K562 (cell line): Measurements from ENCODE around the gene ARSA. TPM values are rescaled to one million over a fixed set of nuclear protein-coding genes. Genes with fewer than 3 reads are reported as not detected.
A peak's percentile ranks its signal among the peaks of the same experiment; 100 is the strongest.

ENCODE experiments used
- ATAC-seq: fragments of 200-7000 bp; cut with Tn5 transposase; 3 replicates; pipeline ENCODE4 v1.9.1; 2020; ENCODE audit warnings: moderate library complexity
- BruUV-seq: library from RNA; stranded (reverse); fragments of 400-500 nt; replicated peaks from 2 replicates; lab custom pipeline; 2021; lab: Mats Ljungman, UMichigan
- CTCF ChIA-PET: fragments of 300-600 bp; formaldehyde crosslinking; extraction: SDS; loops from one replicate; lab custom pipeline; 2021; ENCODE audit warnings: low intra/inter-chr PET ratio; lab: Yijun Ruan, JAX
- POLR2A ChIA-PET: fragments of 300-600, 350-650 bp; sonication (Branson Sonifier 250); formaldehyde crosslinking; extraction: SDS; loops from one replicate; lab custom pipeline; 2021; ENCODE audit warnings: antibody characterized with exemption, inconsistent platforms; lab: Yijun Ruan, JAX
- DNase-seq, 4 experiments: peaks; one replicate each; pipeline versions ENCODE4 v3.0.0 to v3.0.0-alpha.2; 2011 to 2018; ENCODE audit warnings: low spot score in 3 of 4, mixed read lengths in 3 of 4; ENCODE audit errors: extremely low read depth in 1 of 4
- FAIRE-seq: peaks from 2 replicates; lab custom pipeline; 2011; peaks lifted over from hg19 to GRCh38; lab: Jason Lieb, UNC
- H2AFZ ChIP-seq: 2 replicates; pipeline ENCODE4 v1.6.0; 2011; ENCODE audit warnings: low read depth, low read length, control low read depth, inconsistent platforms
- H3K27ac ChIP-seq: fragments of 200-600 bp; 3 replicates; pipeline ENCODE4 v1.8.0; 2011; ENCODE audit warnings: low read depth, mild to moderate bottlenecking, control low read depth, inconsistent platforms, low read length, moderate library complexity, mixed read lengths; ENCODE audit errors: extremely low read depth
- H3K27me3 ChIP-seq, 2 experiments: fragments of 300-600 bp in 1 of 2; 2 replicates in 1 of 2; 3 replicates in 1 of 2; pipeline versions ENCODE4 v1.6.0 to v1.8.0; 2011; ENCODE audit warnings: inconsistent platforms in 2 of 2, low read length in 2 of 2, mild to moderate bottlenecking in 1 of 2, mixed read lengths in 1 of 2, moderate library complexity in 1 of 2; ENCODE audit not compliant: control insufficient read depth in 2 of 2, insufficient read depth in 2 of 2
- H3K36me3 ChIP-seq: fragments of 300-600 bp; 3 replicates; pipeline ENCODE4 v1.8.0; 2011; ENCODE audit warnings: mild to moderate bottlenecking, low read length, inconsistent platforms; ENCODE audit not compliant: control insufficient read depth, insufficient read depth
- H3K4me1 ChIP-seq, 2 experiments: fragments of 200-600 bp in 1 of 2; replicated peaks in 1 of 2; 2 replicates in 1 of 2; 3 replicates in 1 of 2; pipeline versions ENCODE4 v1.5.1 to v1.8.0; 2011; ENCODE audit warnings: inconsistent platforms in 2 of 2, low read length in 2 of 2, mild to moderate bottlenecking in 1 of 2, mixed read lengths in 1 of 2, moderate library complexity in 1 of 2; ENCODE audit not compliant: control insufficient read depth in 2 of 2, insufficient read depth in 2 of 2
- H3K4me2 ChIP-seq: 2 replicates; pipeline ENCODE4 v1.6.1; 2011; ENCODE audit warnings: low read length, control low read depth, inconsistent platforms, mixed read lengths; ENCODE audit not compliant: insufficient read depth
- H3K4me3 ChIP-seq: fragments of 200-600 bp; sonication (generic), shearing (Covaris generic); 2 replicates; pipeline ENCODE4 v1.5.1; 2016; ENCODE audit warnings: control low read depth, inconsistent platforms
- H3K79me2 ChIP-seq: fragments of 200-600 bp; 3 replicates; pipeline ENCODE4 v1.8.0; 2011; ENCODE audit warnings: low read length, inconsistent platforms; ENCODE audit not compliant: control insufficient read depth, insufficient read depth
- H3K9ac ChIP-seq, 2 experiments: 2 replicates each; pipeline versions ENCODE4 v1.6.0 to v1.6.1; 2011; ENCODE audit warnings: low read depth in 2 of 2, low read length in 2 of 2, control low read depth in 1 of 2, inconsistent platforms in 1 of 2, mild to moderate bottlenecking in 1 of 2, mixed read lengths in 1 of 2; ENCODE audit not compliant: insufficient read depth in 1 of 2
- H3K9me1 ChIP-seq: one replicate; pipeline ENCODE4 v1.6.0; 2011; ENCODE audit warnings: inconsistent platforms, mild to moderate bottlenecking, low read length, moderate library complexity; ENCODE audit not compliant: control insufficient read depth, insufficient read depth
- H3K9me3 ChIP-seq: replicated peaks from 2 replicates; pipeline ENCODE4 v1.5.1; 2011; ENCODE audit warnings: low read depth, low read length, inconsistent platforms; ENCODE audit not compliant: control insufficient read depth, insufficient read depth
- H4K20me1 ChIP-seq: replicated peaks from 2 replicates; pipeline ENCODE4 v1.6.1; 2011; ENCODE audit warnings: low read length, inconsistent platforms, mixed read lengths; ENCODE audit not compliant: control insufficient read depth, insufficient read depth
- CREB3 ChIP-seq: fragments of 450-650 bp; conservative IDR thresholded peaks from 2 replicates; pipeline ENCODE4 v1.6.1; 2016; ENCODE audit warnings: missing genetic modification characterization, low read depth, mild to moderate bottlenecking, missing compliant biosample characterization, moderate library complexity
- NR2C1 ChIP-seq, 2 experiments: fragments of 450-650 bp; IDR thresholded peaks; 2 replicates each; pipeline ENCODE4 v1.6.1; 2017; ENCODE audit warnings: mild to moderate bottlenecking in 2 of 2, antibody characterized with exemption in 1 of 2, inconsistent platforms in 1 of 2, missing compliant biosample characterization in 1 of 2, missing genetic modification characterization in 1 of 2
- USF2 ChIP-seq: sonication (generic); formaldehyde crosslinking; IDR thresholded peaks from 2 replicates; pipeline ENCODE4 v1.5.0; 2020; ENCODE audit warnings: missing genetic modification reagents
- XRCC4 ChIP-seq: IDR thresholded peaks from one replicate; pipeline ENCODE4 v1.6.1; 2011; ENCODE audit not compliant: insufficient read depth, insufficient read length; ENCODE audit errors: extremely low read depth
- ZBTB2 ChIP-seq: fragments of 450-650 bp; IDR thresholded peaks from 2 replicates; pipeline ENCODE4 v1.6.1; 2016; ENCODE audit warnings: antibody characterized with exemption
- ZBTB40 ChIP-seq, 2 experiments: fragments of 450-650 bp in 1 of 2; sonication (generic) in 1 of 2; formaldehyde crosslinking in 1 of 2; IDR thresholded peaks; 2 replicates each; pipeline versions ENCODE4 v1.7.1 to v1.9.0; 2016 to 2022; ENCODE audit warnings: inconsistent platforms in 1 of 2, mild to moderate bottlenecking in 1 of 2, missing genetic modification reagents in 1 of 2
- WGBS: fragments of 100-300 bp; shearing (Covaris generic); methylation state at CpG from one replicate; pipeline ENCODE4 v1.1.6; 2016; ENCODE audit warnings: low coverage, mixed read lengths; ENCODE audit not compliant: insufficient coverage; ENCODE audit errors: missing lambda C conversion rate; 5-methylcytosine and 5-hydroxymethylcytosine counted together
- in situ Hi-C: fragments of 300-500 bp; cut with MboI; formaldehyde crosslinking; loops from 4 replicates; pipeline ENCODE4 v1.15.0; 2018; ENCODE audit warnings: inconsistent platforms, mixed read lengths
- intact Hi-C: fragments of 100-400 bp; cut with micrococcal nuclease; formaldehyde crosslinking; loops from 2 replicates; pipeline ENCODE4 v1.14.2; 2022
- polyA plus RNA-seq, 8 experiments: library from polyadenylated mRNA; depleted of rRNA in 4 of 8; stranded (reverse) in 5 of 8; unstranded in 3 of 8; fragments of >200 nt; fragmentation: Nextera tagmentation in 2 of 8; fragmentation: Illumina TruSeq in 1 of 8; extraction: Ambion mirVana in 2 of 8; extraction: Trizol in 1 of 8; gene quantifications; 2 replicates each; pipeline versions ENCODE4 v1.2.1 to v1.2.3, GENCODE V29; 2011 to 2014; ENCODE audit warnings: inconsistent platforms in 1 of 8, missing spikeins in 1 of 8
- total RNA-seq, 7 experiments: library from RNA; depleted of rRNA in 6 of 7; stranded (reverse); fragments of >200 nt in 6 of 7; fragmentation: Illumina TruSeq in 2 of 7; extraction: Trizol in 2 of 7; gene quantifications; 2 replicates each; pipeline versions ENCODE4 v1.2.1 to v1.2.3, GENCODE V29; 2011 to 2021; ENCODE audit warnings: low replicate concordance in 1 of 7

The ARSA gene
- total and polyA plus RNA-seq, 9 of the 15 experiments (the other 6 are each of a cell fraction or from before 2014, with no cell fraction given), result 0.32 to 10.9 (median 1.8) TPM; not detected in 1

- Histone ChIP-seq H3K4me3 (no peak overlapping the region), H3K9me3 (no peaks in the 10 kb centered on the region), H2AFZ (peak overlapping the region; percentile 83), H3K4me1 (peaks cover 13 to 15% of the 10 kb centered on the region in 2 experiments; a peak in 4 of 5 replicates), H3K9me1 (no peaks in the 10 kb centered on the region), H3K4me2 (peak overlapping the region; percentile 23), H3K9ac (peak overlapping the region in 1 of 2 experiments; percentile 82; a peak in 2 of 4 replicates), H3K79me2 (no peaks in the 10 kb centered on the region), H3K27me3 (peaks cover 12 to 34% of the 10 kb centered on the region in 2 experiments; a peak in 4 of 5 replicates), H4K20me1 (no peaks in the 10 kb centered on the region), H3K36me3 (no peaks in the 10 kb centered on the region), H3K27ac (no peak overlapping the region; the same call in 2 of the 3 replicates)
- peak; percentile 63 to 82 (median 70) for DNase-seq
- intact Hi-C loops, result no loop called here
- 13% methylated on average over 15 of the region's 22 CpGs for WGBS
- POLR2A ChIA-PET, result interaction anchor here (1.1 kb wide), 1 partner anchor 14 kb away, joined by 3 read pairs; no protein-coding TSS in a partner anchor
- BruUV-seq, result no TSS peak
- CTCF ChIA-PET, result no interaction called here
- peak; percentile 81 for FAIRE-seq
- in situ Hi-C loops, result loop anchor here (5.0 kb wide), 1 partner anchor 36 kb away; the partner anchor contains the start of gene CPT1B
- peak; percentile 95 for ATAC-seq
- TF ChIP-seq ZBTB2 (no peak), NR2C1 (IDR thresholded peaks at IDR 0.05) (no peak), NR2C1 (tag; IDR thresholded peaks at IDR 0.05) (no peak), USF2 (CRISPR knock-in tag) (no peak), ZBTB40 (IDR thresholded peaks at IDR 0.05) (0 out of 2 replicates have a peak, but pooled peaks have one; percentile 32), ZBTB40 (CRISPR knock-in tag; IDR thresholded peaks at IDR 0.05) (no peak), CREB3 (no peak), XRCC4 (no peak)
Observed at GRCh38 chr22:50613291-50613981, 14.5 kb downstream of the ARSA start.
